Naive B cell (primary cell): ENCODE results near the gene PHC2. TPM values are rescaled to one million over a fixed set of nuclear protein-coding genes. Genes with fewer than 3 reads are reported as not detected.
A peak's percentile ranks its signal among the peaks of the same experiment; 100 is the strongest.

Experiments
- ATAC-seq, 2 donors: fragments of 150-1000 bp; cut with Tn5 transposase; 2 replicates each; pipeline ENCODE4 v1.10.0; 2021; ENCODE audit warnings: low read depth in 2 of 2, mild to moderate bottlenecking in 2 of 2, moderate library complexity in 2 of 2
- DNase-seq: peaks from one replicate; pipeline ENCODE4 v3.0.0; 2022
- H3K27ac Mint-ChIP-seq, 6 donors: one replicate each; pipeline ENCODE4 v1.8.0; 2020 to 2022; ENCODE audit warnings: mild to moderate bottlenecking in 6 of 6, mixed read lengths in 6 of 6, moderate library complexity in 5 of 6, inconsistent platforms in 2 of 6
- H3K27me3 Mint-ChIP-seq, 3 donors: one replicate each; pipeline ENCODE4 v1.8.0; 2021 to 2022; ENCODE audit warnings: mixed read lengths in 3 of 3, mild to moderate bottlenecking in 1 of 3
- H3K36me3 Mint-ChIP-seq, 2 donors: one replicate each; pipeline ENCODE4 v1.8.0; 2020 to 2022; ENCODE audit warnings: mixed read lengths in 2 of 2, inconsistent platforms in 1 of 2, mild to moderate bottlenecking in 1 of 2
- H3K4me1 Mint-ChIP-seq, 3 donors: one replicate each; pipeline ENCODE4 v1.8.0; 2020 to 2022; ENCODE audit warnings: mixed read lengths in 3 of 3, inconsistent platforms in 1 of 3, mild to moderate bottlenecking in 1 of 3, moderate library complexity in 1 of 3
- H3K4me3 Mint-ChIP-seq, 8 donors: one replicate each; pipeline ENCODE4 v1.8.0; 2020 to 2022; ENCODE audit warnings: mild to moderate bottlenecking in 8 of 8, mixed read lengths in 8 of 8, moderate library complexity in 8 of 8, inconsistent platforms in 2 of 8
- H3K9me3 Mint-ChIP-seq, 7 donors: one replicate each; pipeline ENCODE4 v1.8.0; 2020 to 2022; ENCODE audit warnings: mixed read lengths in 7 of 7, mild to moderate bottlenecking in 5 of 7, inconsistent platforms in 2 of 7, moderate library complexity in 1 of 7
- polyA plus RNA-seq, 6 donors: library from polyadenylated mRNA; unstranded; fragments of 300-500 nt; fragmentation: Illumina TruSeq; gene quantifications; one replicate each; pipeline ENCODE4 v1.2.3, GENCODE V29; 2021; ENCODE audit warnings: low read depth in 6 of 6

The PHC2 gene
- polyA plus RNA-seq, 6 donors from 2014 or later = 13.0 to 30.6 (median 20.3) TPM

DNA sequence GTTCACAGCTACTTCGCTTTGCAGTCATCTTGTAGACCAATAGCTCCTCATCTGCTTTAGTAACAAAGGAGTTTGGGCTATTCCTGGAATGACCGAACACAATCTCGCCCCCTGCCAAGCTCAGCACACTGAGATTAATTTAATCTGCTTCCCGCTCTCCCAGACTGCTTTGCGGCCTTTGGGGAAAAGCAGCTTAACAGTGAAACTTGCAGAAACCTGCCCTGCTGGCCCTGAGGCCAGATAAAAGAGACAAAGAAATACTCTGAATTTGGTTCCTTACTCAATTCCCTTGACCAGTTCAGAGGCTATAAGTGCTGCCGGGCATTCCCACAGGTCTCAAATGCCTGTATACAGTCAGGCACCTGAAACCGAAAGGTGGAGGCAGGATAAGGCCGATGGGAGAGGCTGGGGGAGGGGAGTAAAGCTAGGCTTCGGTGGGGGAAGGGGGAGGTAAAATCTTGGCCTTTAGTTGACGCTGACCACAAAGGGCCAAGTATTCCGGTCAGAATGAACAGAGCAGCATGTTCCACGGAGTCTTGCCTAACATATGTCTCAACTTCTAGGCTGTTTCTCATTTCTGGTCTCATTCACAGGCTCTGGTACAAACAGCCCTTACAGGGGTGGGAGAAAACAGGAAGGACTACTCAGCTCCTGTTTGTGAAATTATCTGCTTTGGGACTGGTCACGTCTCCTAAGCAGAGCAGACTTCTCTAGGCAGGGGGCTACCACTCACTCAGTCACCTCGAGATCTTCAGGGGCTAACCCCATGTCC is 92.3 kb downstream of the PHC2 start:
- Mint-ChIP-seq H3K27me3 (no peaks in the 10 kb centered on the region), H3K9me3 (no peaks in the 10 kb centered on the region), H3K27ac (no peak overlapping the region), H3K36me3 (peaks cover 0 to 2% of the 10 kb centered on the region in 2 donors), H3K4me3 (no peak overlapping the region), H3K4me1 (peaks cover 29 to 44% (median 43%) of the 10 kb centered on the region in 3 donors)
- DNase-seq (no peak), ATAC-seq (no peak)

- ATAC-seq (no peak), DNase-seq (no peak)
- Mint-ChIP-seq H3K9me3 (no peaks in the 10 kb centered on the region), H3K27me3 (no peaks in the 10 kb centered on the region), H3K36me3 (peaks cover 0 to 8% of the 10 kb centered on the region in 2 donors), H3K4me3 (no peak overlapping the region), H3K27ac (no peak overlapping the region), H3K4me1 (peaks cover 31 to 44% (median 41%) of the 10 kb centered on the region in 3 donors)
Measured at GRCh38 chr1:33338048-33338439, 92.9 kb downstream of the PHC2 start.

DNA sequence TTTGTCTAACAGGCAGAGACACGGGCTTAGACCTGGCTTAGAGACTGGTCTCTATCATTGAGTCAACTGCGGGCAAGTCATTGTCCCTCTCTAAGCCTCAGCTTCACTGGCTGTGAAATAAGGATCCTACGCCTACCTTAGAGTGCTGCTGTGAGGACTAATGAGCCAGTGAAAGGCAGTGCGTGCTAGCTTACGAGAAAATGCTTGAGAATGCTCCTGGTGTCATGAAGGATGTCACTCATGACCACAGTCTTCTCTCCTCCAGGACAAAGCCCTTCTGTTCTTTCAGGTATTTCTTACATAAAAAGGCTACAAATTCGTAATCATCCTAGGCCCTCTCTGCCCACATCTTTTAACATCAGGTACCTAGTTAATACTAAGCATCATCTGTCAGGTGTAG is 93.5 kb downstream of the PHC2 start:
- no peaks in the 10 kb centered on the region for H3K27me3 Mint-ChIP-seq
- DNase-seq = no peak
- peaks cover 30 to 39% (median 38%) of the 10 kb centered on the region in 3 donors for H3K4me1 Mint-ChIP-seq
- H3K9me3 Mint-ChIP-seq = no peaks in the 10 kb centered on the region
- H3K36me3 Mint-ChIP-seq = peaks cover 0 to 8% of the 10 kb centered on the region in 2 donors
- no peak for ATAC-seq
- H3K27ac Mint-ChIP-seq = no peak overlapping the region
- no peak overlapping the region for H3K4me3 Mint-ChIP-seq

- Mint-ChIP-seq H3K4me1 (peaks cover 32 to 43% (median 37%) of the 10 kb centered on the region in 3 donors), H3K27me3 (no peaks in the 10 kb centered on the region), H3K36me3 (peaks cover 0 to 8% of the 10 kb centered on the region in 2 donors), H3K9me3 (no peaks in the 10 kb centered on the region), H3K4me3 (no peak overlapping the region), H3K27ac (no peak overlapping the region)
- DNase-seq (no peak), ATAC-seq (no peak)
Measured at GRCh38 chr1:33336580-33336979, 94.3 kb downstream of the PHC2 start.

DNA sequence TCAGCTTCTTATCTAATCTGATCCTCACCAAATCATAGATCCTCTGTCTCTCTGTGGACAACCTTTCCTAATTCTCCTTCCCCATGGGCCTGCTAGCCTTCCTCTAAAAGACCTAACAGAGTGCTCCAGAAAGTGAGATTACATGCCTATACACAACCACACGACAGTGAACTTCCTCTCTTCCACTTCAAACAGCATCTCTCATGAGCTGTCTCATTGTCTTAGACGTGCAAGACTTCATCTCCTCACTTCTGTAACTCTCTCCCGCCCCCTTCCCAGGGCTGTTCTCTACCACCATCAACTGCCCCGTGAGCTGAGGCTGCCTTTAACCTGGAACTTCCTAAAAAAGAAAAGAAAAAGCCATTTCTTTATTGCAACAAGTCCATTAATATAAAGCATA is 95.9 kb downstream of the PHC2 start:
- no peak overlapping the region for H3K4me3 Mint-ChIP-seq
- no peak overlapping the region for H3K27ac Mint-ChIP-seq
- H3K36me3 Mint-ChIP-seq = peaks cover 0 to 8% of the 10 kb centered on the region in 2 donors
- ATAC-seq (no peak), DNase-seq (no peak)
- no peaks in the 10 kb centered on the region for H3K27me3 Mint-ChIP-seq
- H3K9me3 Mint-ChIP-seq = no peaks in the 10 kb centered on the region
- H3K4me1 Mint-ChIP-seq = peaks cover 24 to 36% (median 31%) of the 10 kb centered on the region in 3 donors

DNA sequence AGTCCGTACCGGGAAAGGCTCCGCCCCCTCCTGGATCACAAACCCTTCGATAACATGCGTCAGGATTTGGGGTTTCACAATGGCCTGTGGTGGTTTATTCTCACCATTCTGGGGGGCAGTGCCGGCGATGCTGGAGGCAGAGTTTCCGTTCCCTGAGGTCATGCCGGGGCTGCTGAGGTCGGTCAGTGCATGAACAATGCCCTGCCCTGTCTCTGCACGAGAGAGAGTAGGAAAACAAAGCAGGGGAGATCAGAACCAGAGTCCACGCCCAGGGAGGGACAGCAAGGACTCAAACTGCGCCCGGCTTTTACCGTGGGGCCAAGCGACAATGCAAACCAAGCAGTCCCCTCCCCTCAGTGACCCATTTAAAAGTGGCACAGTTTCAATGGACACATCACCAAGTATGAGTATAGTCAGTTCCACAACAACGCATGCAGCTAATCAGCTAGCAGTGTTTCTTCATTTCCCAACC is 96.8 kb downstream of the PHC2 start:
- Mint-ChIP-seq H3K4me1 (peaks cover 24 to 29% (median 27%) of the 10 kb centered on the region in 3 donors), H3K27ac (no peak overlapping the region), H3K9me3 (peaks cover 0 to 2% (median 0%) of the 10 kb centered on the region in 7 donors), H3K27me3 (no peaks in the 10 kb centered on the region), H3K36me3 (peaks cover 0 to 15% of the 10 kb centered on the region in 2 donors), H3K4me3 (no peak overlapping the region)
- no peak for DNase-seq
- no peak for ATAC-seq

- Mint-ChIP-seq H3K27me3 (no peaks in the 10 kb centered on the region), H3K9me3 (peaks cover 0 to 2% (median 0%) of the 10 kb centered on the region in 7 donors), H3K27ac (peak overlapping the region in 1 of 6 donors; percentile 47), H3K4me1 (peaks cover 17 to 21% (median 19%) of the 10 kb centered on the region in 3 donors), H3K36me3 (peaks cover 6 to 25% of the 10 kb centered on the region in 2 donors), H3K4me3 (no peak overlapping the region)
- DNase-seq (no peak), ATAC-seq (no peak)
Measured at GRCh38 chr1:33332881-33333280, 98.0 kb downstream of the PHC2 start.

- Mint-ChIP-seq H3K27ac (peak overlapping the region in 1 of 6 donors; percentile 70), H3K27me3 (no peaks in the 10 kb centered on the region), H3K36me3 (peaks cover 6 to 25% of the 10 kb centered on the region in 2 donors), H3K9me3 (peaks cover 0 to 2% (median 0%) of the 10 kb centered on the region in 7 donors), H3K4me1 (peaks cover 17 to 20% (median 19%) of the 10 kb centered on the region in 3 donors), H3K4me3 (no peak overlapping the region)
- DNase-seq (no peak), ATAC-seq (no peak)
Measured at GRCh38 chr1:33332357-33332789, 98.5 kb downstream of the PHC2 start.

DNA sequence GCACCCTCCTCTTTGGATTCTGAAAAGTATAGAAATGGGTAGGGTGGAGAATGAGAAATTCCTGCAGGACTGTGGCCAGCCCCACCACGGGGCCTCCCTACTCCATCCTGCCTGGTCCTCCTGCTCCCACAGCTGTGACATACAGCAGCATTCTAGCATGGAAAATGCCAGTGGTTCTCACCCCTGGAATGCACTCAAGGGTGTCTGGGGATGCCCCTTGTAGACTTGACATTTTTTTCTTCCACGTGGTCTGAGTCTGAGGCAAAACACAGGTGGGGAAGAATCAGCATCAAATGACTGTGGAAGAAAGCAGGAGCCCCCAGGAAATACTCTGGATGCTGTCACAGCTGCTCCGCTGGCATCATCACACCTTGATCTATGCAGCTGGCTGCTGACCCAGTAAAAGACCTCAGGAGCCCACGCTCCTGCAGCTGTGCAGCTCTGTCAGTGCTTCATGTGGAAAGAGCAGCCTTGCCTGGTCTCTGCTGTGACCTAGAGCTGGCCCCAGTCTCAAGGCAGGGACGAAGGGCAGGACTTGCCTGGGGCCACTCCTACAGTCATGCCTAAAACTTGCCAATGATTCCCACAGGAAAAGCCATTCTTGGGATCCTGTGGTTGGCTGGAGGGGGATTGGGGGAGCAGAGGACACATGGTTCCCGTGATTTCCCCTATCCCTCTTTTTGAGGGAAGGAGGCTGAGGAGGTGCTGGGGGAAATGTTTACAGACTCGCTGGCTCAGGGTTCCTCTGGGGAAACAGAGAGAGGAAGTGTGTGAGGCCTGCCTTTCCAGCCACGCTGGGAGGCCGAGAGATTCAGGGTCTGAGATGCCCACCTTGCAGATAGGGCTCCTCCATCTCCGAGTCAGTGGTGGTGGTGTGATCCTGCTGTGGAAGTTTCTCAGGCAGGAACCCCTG is 99.2 kb downstream of the PHC2 start:
- Mint-ChIP-seq H3K36me3 (peaks cover 6 to 25% of the 10 kb centered on the region in 2 donors), H3K9me3 (peaks cover 0 to 2% (median 0%) of the 10 kb centered on the region in 7 donors), H3K27ac (no peak overlapping the region), H3K4me1 (peaks cover 17 to 20% (median 19%) of the 10 kb centered on the region in 3 donors), H3K4me3 (peak overlapping the region in 1 of 8 donors; percentile 15), H3K27me3 (no peaks in the 10 kb centered on the region)
- ATAC-seq (no peak), DNase-seq (no peak)

GRCh38 chr1:33330906-33331305 is 100.0 kb downstream of the PHC2 start:
- peaks cover 0 to 2% (median 0%) of the 10 kb centered on the region in 7 donors for H3K9me3 Mint-ChIP-seq
- ATAC-seq = no peak
- DNase-seq = no peak
- no peak overlapping the region for H3K4me3 Mint-ChIP-seq
- H3K4me1 Mint-ChIP-seq = peaks cover 17 to 20% (median 19%) of the 10 kb centered on the region in 3 donors
- peak overlapping the region in 1 of 6 donors; percentile 78 for H3K27ac Mint-ChIP-seq
- no peaks in the 10 kb centered on the region for H3K27me3 Mint-ChIP-seq
- H3K36me3 Mint-ChIP-seq = peaks cover 8 to 28% of the 10 kb centered on the region in 2 donors

- Mint-ChIP-seq H3K27me3 (no peaks in the 10 kb centered on the region), H3K27ac (no peak overlapping the region), H3K4me3 (no peak overlapping the region), H3K9me3 (peaks cover 0 to 2% (median 0%) of the 10 kb centered on the region in 7 donors), H3K36me3 (peaks cover 12 to 33% of the 10 kb centered on the region in 2 donors), H3K4me1 (peaks cover 17 to 20% (median 19%) of the 10 kb centered on the region in 3 donors)
- no peak for DNase-seq
- ATAC-seq = no peak
Measured at GRCh38 chr1:33330361-33330890, 100.5 kb downstream of the PHC2 start.

- Mint-ChIP-seq H3K36me3 (peaks cover 17 to 40% of the 10 kb centered on the region in 2 donors), H3K27ac (peak overlapping the region in 1 of 6 donors; percentile 69), H3K4me3 (no peak overlapping the region), H3K9me3 (peaks cover 0 to 2% (median 0%) of the 10 kb centered on the region in 7 donors), H3K4me1 (peaks cover 11 to 15% (median 15%) of the 10 kb centered on the region in 3 donors), H3K27me3 (no peaks in the 10 kb centered on the region)
- no peak for DNase-seq
- no peak for ATAC-seq
Measured at GRCh38 chr1:33329600-33330305, 101.1 kb downstream of the PHC2 start.
